Stimulated activated CD8-positive, alpha-beta memory T cell treated with anti-CD3 and anti-CD28 coated beads, Interleukin-12 subunit alpha, Interleukin-12 subunit beta, amount 100 ng/mL, for 24 hours (primary cell): Measurements from ENCODE around the gene SEPHS1.

Experiments
- DNase-seq: peaks from one replicate; pipeline ENCODE4 v3.0.0-alpha.2; 2020; ENCODE audit errors: extremely low read depth

Gene SEPHS1

DNA sequence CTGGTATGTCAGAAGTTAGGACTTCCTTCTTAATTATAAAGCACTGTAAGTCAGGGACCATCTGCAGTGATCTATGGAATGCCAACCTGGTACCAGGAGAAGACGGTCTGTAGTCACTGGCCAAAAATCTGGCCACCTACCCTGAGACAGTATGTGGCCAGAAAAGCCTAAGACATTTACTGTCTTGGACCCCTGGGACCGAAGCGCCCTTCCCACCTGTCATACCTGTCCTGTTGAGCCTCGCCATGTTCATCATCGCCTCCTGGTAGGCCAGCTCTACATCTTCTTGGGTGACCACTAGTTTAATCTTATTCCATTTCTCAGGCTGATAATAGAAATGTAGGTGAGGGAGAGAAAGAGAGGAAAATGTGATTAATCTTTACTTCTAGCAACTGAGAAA is 20.0 kb downstream of the SEPHS1 start:
- DNase-seq = no peak

DNA sequence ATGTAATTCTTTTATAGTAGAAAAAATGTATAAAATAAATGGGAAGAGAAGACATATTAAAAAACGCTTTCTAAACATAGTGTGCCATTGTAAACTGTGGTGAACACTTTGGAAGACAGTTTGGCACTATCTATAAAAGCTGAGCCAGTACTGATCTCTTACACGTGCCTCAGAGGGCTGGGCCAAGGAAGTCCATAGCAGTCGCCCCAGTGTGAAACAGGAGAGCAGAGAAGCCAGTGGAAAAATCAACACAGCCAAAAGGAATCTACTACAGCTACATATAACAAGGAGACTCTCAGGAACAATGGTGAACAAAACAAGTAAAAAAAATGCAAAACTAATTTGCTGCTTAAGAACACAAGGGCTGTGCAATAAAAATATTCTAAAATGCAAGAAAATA is 20.6 kb downstream of the SEPHS1 start:
- no peak for DNase-seq

DNA sequence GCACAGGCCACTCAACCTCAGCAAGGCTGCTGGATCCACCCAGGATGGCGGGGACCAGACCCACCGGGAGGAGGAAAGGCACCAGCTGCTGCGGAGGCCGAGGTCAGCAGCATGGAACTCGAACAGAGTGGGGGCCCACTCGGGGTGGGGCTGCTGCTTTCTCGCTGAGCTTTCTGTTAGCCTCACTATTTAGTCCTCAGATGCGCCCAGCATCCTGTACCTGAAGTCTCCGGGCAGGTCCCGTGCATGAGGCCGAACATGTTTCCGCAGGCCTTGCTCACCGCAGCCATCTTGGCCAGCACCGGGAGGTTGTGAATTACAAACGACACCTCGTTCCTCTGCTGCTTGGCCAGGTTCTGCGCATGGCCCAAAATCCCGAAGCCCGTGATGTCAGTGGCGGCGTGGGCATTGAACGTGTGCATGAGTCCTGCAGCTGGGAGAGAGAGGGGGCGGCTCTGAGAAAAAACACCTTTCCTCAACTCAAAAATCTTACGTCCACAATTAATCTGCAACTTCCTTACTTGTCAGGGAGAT is 25.4 kb downstream of the SEPHS1 start:
- DNase-seq = no peak

DNA sequence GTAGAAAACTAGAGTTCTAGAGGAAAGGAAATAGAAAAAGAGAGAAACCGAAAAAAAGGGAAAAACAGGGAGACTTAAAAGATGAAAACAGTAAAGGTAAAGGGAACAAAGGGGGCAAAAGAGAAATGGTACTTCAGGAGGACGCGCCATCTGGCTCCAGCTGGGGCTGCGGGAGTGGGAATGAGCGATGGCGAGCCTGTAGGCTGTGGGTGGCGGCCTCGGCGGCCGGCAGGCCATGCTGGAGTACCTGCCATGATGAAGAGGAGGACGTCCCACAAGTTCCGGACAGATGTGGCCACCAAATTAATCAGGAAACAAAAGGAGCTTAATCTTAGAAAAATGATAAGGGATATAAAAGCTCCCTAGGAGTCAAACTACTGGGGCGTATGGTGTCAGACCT is 26.5 kb downstream of the SEPHS1 start:
- DNase-seq = no peak

DNA sequence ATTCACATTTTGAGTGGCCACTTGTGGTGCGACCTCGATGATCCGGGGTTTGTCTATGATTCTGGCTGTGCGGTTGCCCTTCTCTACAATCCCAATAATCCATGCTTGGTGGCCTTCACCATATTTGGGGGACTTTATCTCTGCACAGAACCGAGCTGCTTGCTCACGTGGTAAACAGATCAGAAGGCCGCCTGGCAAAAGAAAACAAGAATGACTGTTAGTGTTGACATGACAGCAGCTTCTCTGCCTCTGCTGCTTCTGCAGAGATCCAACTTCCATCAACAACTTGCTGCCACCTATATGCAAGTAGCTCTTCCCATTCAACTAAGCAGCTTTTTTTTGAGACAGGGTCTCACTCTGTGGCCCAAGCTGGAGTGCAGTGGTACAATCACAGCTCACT is 28.9 kb downstream of the SEPHS1 start:
- no peak for DNase-seq

DNA sequence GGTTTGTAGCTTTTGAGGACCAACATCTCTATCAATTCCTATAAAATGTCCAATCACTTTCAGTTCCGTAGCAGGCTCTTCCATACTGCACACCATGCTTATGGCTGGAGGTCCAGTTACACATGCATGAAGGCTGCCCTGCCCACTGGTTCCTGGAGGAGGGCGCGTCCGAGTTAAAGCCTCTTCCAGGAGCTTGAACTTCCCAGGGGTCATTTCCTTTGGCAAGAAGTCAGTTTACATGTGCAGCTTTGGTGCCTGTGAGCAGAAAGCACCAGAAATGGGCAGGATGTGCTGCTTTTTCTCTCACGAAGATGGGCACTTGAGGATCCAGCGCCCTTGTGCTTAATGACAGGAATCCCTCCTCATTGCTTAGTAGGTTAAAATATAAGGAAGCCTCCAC is 30.6 kb downstream of the SEPHS1 start:
- no peak for DNase-seq

DNA sequence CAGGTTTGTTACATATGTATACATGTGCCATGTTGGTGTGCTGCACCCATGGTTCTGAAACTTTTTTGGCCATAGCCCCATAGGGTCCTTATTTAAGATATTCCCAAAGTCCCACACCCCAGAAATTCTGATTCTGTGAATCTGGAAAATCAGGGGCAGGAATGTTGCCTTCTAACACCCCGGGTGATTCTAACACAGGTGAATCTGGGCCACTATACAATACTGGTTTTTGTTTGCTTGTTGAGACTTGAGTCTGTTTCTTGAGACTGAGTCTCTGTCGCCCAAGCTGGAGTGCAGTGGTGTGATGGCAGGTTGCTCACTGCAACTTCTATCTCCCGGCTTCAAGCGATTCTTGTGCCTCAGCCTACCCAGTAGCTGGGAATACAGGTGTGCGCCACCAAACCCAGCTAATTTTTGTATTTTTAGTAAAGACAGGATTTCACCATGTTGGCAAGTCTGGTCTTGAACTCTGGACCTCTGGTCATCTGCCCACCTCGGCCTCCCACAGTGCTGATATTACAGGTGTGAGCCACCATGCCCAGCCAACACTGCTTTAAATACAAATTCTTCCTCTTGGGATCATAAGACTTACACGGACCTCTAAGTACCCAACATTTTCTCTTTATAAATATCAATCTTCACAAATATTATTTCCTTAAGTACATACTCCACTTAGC is 31.3 kb downstream of the SEPHS1 start:
- DNase-seq = no peak

DNA sequence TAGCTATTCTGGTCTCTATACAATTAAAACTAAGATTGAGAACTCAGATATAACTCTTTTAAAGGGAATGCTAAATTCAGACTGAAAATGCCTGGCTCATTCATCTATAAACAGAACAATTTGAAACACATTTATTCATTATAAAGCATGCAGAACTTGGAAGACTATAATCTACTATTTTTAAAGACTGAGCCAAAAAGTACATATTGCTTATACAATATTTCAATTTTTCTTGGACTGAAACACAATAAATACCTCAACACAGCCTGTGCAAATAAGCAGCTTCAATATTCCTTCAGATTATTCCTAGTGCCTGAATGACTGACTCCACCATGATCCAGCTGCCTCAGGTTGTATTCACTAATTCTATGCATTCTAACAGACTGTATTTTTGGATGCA is 32.7 kb downstream of the SEPHS1 start:
- no peak for DNase-seq

DNA sequence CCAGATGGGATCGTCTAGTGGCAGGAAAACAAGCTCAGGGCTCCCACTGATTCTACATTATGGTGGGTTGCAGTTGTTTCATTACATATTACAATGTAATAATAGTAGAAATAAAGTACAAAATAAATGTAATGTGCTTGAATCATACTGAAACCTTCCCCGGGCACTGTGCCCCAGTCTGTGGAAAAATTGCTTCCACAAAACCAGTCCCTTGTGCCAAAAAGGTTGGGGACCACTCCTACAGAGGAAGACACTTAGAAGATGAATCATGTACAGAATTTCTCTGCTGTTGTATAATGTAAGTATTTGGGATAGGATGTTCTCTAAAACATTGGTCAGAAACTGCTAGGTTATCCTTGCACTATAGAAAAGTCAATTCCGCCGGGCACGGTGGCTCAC is 36.9 kb downstream of the SEPHS1 start:
- no peak for DNase-seq

DNA sequence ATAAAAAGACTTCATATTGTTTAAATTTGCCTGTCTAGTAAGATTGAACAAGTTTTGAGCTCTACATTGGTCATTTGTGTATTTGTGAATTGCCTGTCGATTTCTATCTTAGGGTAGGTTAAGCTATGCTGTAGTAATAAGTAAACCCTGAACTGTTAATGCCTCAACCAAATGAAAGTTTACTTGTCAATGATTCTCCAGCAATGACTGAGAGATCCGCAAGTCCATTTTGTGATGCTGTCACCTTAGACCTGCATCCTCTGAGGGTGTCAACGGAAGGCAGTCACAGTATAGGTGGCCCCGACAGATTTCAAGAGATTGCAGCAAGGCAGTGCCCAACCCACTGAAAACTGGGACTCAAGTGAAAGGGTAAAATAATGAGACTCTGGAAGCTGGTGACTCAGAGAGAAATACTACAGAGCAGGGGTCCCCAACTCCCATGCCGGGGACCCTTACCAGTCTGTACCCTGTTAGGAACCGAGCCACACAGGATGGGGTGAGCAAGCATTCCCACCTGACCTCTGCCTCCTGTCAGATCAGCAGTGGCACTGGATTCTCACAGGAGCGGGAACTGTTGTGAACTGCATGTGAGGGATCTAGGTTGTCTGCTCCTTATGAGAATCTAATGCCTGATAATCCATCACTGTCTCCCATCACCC is 37.4 kb downstream of the SEPHS1 start:
- DNase-seq = no peak

DNA sequence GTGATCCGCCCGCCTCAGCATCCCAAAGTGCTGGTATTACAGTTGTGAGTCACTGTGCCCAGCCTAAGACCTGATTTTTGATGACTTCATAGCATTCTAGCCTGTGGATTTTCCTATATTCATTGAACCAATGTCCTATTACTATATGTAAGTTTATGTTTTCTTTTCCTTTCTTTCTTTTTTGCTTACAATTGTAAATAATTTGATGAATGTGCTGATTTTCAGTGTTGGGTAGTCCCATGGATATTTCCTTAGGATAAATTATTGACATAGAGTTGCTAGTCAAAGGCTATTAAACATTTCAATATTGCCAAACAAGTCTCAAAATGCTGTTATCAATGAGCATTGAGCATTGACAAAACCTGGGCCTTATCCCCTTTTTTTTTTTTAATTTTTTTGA is 38.3 kb downstream of the SEPHS1 start:
- DNase-seq = no peak

DNA sequence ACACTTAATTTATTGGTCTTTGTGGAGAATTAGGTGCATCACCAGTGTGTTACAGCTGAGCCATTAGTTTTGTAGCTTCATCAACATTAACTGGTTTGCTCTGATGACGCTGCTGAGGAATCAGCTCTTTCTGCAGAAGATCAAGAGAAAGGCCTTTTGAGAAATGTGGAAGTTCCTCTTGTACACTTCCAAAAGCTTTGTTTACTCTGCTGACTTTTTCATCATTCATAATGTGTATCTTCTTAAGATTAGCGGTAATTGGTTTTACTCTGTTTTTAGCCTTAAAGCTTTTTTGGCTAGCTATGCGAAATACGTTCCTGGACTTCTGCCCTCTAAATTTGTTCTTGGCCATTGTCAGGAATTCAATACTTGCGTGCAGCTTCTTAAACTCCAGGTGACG is 40.0 kb downstream of the SEPHS1 start:
- no peak for DNase-seq

DNA sequence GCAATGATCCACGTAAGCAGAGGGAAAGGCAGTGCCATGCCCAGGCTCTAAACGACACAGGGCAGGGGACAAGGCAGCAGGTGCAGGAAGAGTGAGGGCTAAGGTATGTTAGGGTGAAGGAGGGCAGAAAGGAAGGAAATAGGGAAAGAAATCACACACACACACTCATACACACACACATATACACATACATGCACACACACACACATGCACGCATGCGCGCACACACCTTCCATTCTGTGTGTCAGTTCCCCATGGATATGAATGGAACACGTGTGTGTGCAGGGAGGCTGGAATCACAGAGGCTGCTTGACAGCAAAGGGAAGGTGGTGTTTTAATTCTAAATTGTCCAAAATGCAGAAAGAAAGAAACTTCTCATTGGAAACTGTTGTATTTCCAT is 42.0 kb downstream of the SEPHS1 start:
- no peak for DNase-seq

DNA sequence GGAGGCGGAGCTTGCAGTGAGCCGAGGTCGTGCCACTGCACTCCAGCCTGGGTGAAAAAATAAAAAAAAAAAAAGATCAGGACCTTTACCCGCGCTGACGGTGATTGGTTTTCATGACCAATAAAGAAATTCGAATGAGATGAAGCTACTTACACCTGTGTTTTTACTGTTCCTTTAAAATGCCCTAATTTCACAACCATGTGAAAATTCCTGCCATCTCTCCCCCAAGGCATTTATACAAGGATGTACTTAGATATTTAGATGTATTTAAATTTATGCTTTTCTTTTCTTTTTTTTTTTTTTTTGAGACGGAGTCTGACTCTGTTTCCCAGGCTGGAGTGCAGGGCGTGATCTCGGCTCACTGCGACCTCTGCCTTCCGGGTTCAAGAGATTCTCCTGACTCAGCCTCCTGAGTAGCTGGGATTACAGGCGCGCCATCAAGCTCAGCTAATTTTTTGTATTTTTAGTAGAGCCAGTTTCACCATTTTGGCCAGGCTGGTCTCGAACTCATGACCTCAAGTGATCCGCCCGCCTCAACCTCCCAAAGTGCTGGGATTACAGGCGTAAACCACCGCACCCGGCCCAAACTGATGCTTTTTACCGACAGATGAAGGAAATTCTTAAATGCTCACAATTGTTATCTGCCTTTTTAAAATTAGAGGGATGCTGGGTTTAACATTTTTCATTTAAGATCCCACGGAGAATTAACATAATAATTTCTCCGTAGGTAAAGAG is 45.1 kb downstream of the SEPHS1 start:
- no peak for DNase-seq

DNA sequence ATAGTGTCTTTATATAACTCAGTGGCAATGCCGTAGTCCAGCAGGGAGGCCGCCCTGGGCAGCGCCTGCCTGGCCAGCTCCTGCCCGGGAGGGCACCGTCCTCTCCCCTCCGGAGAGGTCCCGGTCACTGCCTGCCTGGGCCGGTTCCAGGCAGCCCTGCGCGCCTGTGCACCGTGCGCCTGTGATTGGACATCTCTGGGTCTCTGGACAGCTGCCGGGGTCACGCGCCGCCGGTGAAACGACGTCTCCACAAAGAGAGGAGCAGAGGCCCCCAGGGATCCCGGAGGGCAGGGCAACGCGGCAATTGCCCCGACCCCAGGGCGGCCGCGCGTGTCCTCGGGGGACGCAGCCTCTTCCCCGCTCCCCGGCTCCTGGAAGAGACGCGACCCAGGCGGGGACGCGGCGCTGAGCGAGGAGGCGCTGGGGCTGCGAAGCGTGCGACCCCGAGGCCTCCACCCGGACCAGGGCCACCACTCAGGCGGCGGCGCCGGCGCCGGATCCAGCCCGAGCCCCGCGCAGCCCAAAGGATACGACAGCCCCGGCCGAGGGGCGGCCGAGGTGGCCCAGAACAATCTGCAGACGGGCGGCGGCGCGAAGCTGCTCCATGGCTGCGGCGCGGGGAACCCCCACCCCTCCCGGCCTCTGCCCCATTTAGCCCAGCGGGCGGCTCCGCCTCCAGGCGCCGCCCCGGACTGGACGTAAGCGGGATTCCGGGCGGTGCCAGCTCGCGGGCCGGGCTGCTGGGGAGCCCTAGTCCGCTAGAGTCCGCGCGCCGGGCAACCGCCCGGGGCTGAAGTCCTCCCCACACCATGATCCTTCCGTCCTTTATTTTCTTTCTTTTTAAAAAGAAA is 48.4 kb downstream of the SEPHS1 start, which contains the start of gene PHYH:
Gene PHYH (minus strand): TSS at position 628 of the 851 bp plus-strand sequence. CDS start 22 bp downstream, at position 606.
- peak; percentile 52 for DNase-seq

DNA sequence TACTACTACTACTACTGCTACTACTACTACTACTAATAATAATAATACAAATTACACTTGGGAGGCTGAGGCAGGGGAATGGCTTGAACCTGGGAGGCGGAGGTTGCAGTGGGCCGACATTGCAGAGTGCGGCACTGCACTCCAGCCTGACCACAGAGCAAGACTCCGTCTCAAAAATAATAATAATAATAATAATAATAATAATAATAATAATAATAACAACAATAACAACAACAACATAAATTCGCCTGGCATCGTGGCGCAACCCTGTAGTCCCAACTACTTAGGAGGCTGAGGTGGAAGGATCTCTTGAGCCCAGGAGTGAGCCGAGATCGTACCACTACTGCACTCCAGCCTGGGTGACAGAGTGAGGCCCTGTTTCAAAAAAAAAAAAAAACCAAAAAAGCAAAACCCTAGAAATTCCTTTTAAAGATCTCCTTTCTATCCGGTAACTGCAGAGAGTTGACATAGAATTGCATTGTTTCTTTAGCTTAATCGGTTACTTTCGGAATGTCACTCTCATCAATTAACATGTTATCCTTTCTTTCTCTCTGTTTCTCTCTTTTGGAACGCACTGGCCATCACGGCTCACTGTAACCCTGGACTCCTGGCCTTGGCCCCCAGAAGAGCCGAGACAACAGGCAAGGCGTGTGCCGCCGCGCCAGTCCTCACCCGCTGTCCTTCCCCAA is 49.2 kb downstream of the SEPHS1 start:
- no peak for DNase-seq

DNA sequence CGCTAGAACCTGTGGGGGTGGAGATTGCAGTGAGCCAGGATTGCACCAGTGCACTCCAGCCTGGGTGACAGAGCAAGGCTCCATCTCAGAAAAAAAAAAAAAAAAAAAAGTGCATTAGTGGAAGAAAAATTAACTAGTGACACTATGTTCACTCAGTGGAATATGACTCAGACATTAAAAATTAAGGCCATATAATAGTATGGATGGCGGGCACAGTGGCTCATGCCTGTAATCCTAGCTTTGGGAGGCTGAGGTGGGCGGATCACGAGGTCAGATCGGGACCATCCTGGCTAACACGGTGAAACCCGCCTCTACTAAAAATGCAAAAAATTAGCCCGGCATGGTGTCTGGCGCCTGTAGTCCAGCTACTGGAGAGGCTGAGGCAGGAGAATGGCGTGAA is 51.6 kb downstream of the SEPHS1 start:
- DNase-seq = no peak

DNA sequence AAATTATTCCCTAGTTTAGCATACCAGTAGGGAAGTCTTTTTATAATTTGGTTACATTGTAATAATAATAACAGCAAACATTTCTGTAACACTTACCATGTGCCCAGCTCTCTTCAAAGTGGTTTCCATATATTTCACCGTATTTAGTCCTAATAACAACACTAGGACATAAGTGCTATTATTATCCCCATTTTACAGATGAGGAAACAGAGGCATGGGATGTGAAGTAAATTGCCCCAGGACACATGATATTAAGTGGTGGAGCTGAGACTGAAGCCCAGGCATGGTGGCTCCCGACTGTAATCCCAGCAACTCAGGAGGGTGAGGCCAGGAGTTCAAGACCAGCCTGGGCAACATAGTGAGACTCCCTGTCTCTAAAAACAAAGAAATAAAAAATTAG is 53.3 kb downstream of the SEPHS1 start:
- no peak for DNase-seq

DNA sequence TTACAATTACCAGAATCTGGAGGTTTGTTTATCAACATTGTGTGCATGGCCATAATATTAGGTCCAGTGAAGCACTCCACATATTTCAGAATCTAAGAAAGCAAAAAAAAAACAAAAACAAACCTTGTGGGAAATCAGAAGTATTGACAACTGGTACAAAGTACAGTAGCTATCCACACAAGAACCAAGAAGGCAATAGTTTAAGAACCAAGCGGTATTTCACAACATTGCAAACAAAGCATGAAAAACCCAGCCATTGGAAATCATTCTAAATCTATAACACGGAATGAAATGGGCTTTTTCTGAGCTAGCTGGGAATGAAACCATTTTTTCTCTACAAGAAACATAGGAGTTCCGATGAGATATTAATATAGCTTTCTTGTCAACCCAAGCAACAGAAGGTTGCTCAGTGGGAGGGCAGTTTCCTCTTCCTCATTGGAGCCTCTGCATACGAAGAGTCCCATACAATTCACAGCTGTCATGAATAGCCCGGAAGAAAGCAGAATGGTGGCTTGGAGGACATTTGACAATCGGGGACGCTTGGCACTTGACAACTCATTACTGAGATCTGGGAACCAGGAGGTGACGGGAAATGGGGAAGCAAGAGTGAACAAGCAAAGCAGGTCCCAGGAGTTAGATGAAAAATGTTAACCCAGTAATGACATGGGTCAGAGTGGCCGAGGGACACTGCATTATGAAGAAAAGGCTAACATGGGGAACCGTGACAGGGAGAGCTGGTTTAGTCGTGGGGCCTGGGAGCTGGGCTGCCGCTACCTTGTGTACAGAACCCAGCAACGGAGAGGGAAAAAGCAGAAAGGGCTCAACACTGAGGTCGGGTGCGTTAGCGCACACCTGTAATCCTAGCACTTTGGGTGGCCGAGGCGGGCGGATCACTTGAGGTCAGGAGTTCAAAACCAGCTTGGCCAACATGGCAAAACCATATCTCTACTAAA is 56.0 kb downstream of the SEPHS1 start:
- DNase-seq = no peak

DNA sequence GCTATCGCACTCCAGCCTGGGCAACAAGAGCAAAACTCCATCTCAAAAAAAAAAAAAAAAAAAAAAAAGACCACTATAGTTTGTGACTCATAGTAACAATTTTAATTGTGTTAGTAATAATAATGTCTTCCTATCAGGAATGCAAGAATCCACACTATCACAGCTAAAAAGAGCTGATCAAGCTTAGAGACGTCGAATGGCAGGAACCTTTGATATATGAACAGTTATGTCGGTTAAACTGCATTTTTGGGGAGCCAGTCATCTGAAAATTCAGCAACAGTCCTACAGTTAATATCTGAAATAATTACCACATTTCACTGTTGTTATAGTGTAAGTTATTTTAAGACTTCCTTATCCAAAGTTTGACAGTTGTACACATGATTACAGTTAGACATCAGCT is 57.0 kb downstream of the SEPHS1 start:
- no peak for DNase-seq
